Measurements from ENCODE around the gene RBBP8NL.

The RBBP8NL gene

GRCh38 chr20:62458275-62459251 is 31.2 kb upstream of the RBBP8NL start:
- no peaks in the 10 kb centered on the region for H3K36me3 ChIP-seq (ENCODE audit: control insufficient read depth, insufficient read depth, low read length)
- H3K4me3 ChIP-seq (ENCODE audit: low read length): no peak overlapping the region
- H3K9me3 ChIP-seq (ENCODE audit: control insufficient read depth, low read length): no peaks in the 10 kb centered on the region
- no peak overlapping the region for H3K9ac ChIP-seq (ENCODE audit: low read length)
- peaks cover 6% of the 10 kb centered on the region for H3K4me1 ChIP-seq (ENCODE audit: control insufficient read depth, insufficient read depth, low read length)
- peaks cover 16% of the 10 kb centered on the region for H3K27me3 ChIP-seq (ENCODE audit: control insufficient read depth, insufficient read depth, low read length)

- Histone ChIP-seq H3K4me1 (ENCODE audit: control insufficient read depth, insufficient read depth, low read length) (peaks cover 8% of the 10 kb centered on the region), H3K9me3 (ENCODE audit: control insufficient read depth, low read length) (no peaks in the 10 kb centered on the region), H3K4me3 (ENCODE audit: low read length) (no peak overlapping the region), H3K9ac (ENCODE audit: low read length) (no peak overlapping the region), H3K36me3 (ENCODE audit: control insufficient read depth, insufficient read depth, low read length) (no peaks in the 10 kb centered on the region), H3K27me3 (ENCODE audit: control insufficient read depth, insufficient read depth, low read length) (peaks cover 20% of the 10 kb centered on the region)
These were observed 30.5 kb upstream of the RBBP8NL start for GRCh38 chr20:62457831-62458230.

- H3K27me3 ChIP-seq (ENCODE audit: control insufficient read depth, insufficient read depth, low read length): peaks cover 28% of the 10 kb centered on the region
- H3K4me3 ChIP-seq (ENCODE audit: low read length): no peak overlapping the region
- H3K9me3 ChIP-seq (ENCODE audit: control insufficient read depth, low read length): no peaks in the 10 kb centered on the region
- no peaks in the 10 kb centered on the region for H3K36me3 ChIP-seq (ENCODE audit: control insufficient read depth, insufficient read depth, low read length)
- H3K9ac ChIP-seq (ENCODE audit: low read length): no peak overlapping the region
- H3K4me1 ChIP-seq (ENCODE audit: control insufficient read depth, insufficient read depth, low read length): peaks cover 11% of the 10 kb centered on the region
These were observed 29.8 kb upstream of the RBBP8NL start for GRCh38 chr20:62457098-62457497.

GRCh38 chr20:62455929-62456328 is 28.6 kb upstream of the RBBP8NL start:
- no peak overlapping the region for H3K9ac ChIP-seq (ENCODE audit: low read length)
- peaks cover 10% of the 10 kb centered on the region for H3K4me1 ChIP-seq (ENCODE audit: control insufficient read depth, insufficient read depth, low read length)
- no peaks in the 10 kb centered on the region for H3K9me3 ChIP-seq (ENCODE audit: control insufficient read depth, low read length)
- H3K27me3 ChIP-seq (ENCODE audit: control insufficient read depth, insufficient read depth, low read length): peaks cover 30% of the 10 kb centered on the region
- no peak overlapping the region for H3K4me3 ChIP-seq (ENCODE audit: low read length)
- no peaks in the 10 kb centered on the region for H3K36me3 ChIP-seq (ENCODE audit: control insufficient read depth, insufficient read depth, low read length)

GRCh38 chr20:62454904-62455636 is 27.7 kb upstream of the RBBP8NL start:
- no peaks in the 10 kb centered on the region for H3K9me3 ChIP-seq (ENCODE audit: control insufficient read depth, low read length)
- H3K27me3 ChIP-seq (ENCODE audit: control insufficient read depth, insufficient read depth, low read length): peaks cover 34% of the 10 kb centered on the region
- H3K4me1 ChIP-seq (ENCODE audit: control insufficient read depth, insufficient read depth, low read length): peaks cover 5% of the 10 kb centered on the region
- no peak overlapping the region for H3K9ac ChIP-seq (ENCODE audit: low read length)
- no peak overlapping the region for H3K4me3 ChIP-seq (ENCODE audit: low read length)
- no peaks in the 10 kb centered on the region for H3K36me3 ChIP-seq (ENCODE audit: control insufficient read depth, insufficient read depth, low read length)

GRCh38 chr20:62453186-62453808 is 26.0 kb upstream of the RBBP8NL start:
- H3K27me3 ChIP-seq (ENCODE audit: control insufficient read depth, insufficient read depth, low read length): peaks cover 33% of the 10 kb centered on the region
- no peaks in the 10 kb centered on the region for H3K36me3 ChIP-seq (ENCODE audit: control insufficient read depth, insufficient read depth, low read length)
- no peak overlapping the region for H3K4me3 ChIP-seq (ENCODE audit: low read length)
- no peaks in the 10 kb centered on the region for H3K9me3 ChIP-seq (ENCODE audit: control insufficient read depth, low read length)
- no peak overlapping the region for H3K9ac ChIP-seq (ENCODE audit: low read length)
- peaks cover 5% of the 10 kb centered on the region for H3K4me1 ChIP-seq (ENCODE audit: control insufficient read depth, insufficient read depth, low read length)

- H3K4me1 ChIP-seq (ENCODE audit: control insufficient read depth, insufficient read depth, low read length): peaks cover 5% of the 10 kb centered on the region
- H3K4me3 ChIP-seq (ENCODE audit: low read length): no peak overlapping the region
These were observed 25.2 kb upstream of the RBBP8NL start for GRCh38 chr20:62452475-62453095.

GRCh38 chr20:62451970-62452369 is 24.6 kb upstream of the RBBP8NL start:
- Histone ChIP-seq H3K4me1 (ENCODE audit: control insufficient read depth, insufficient read depth, low read length) (peaks cover 5% of the 10 kb centered on the region), H3K9me3 (ENCODE audit: control insufficient read depth, low read length) (no peaks in the 10 kb centered on the region), H3K9ac (ENCODE audit: low read length) (no peak overlapping the region), H3K27me3 (ENCODE audit: control insufficient read depth, insufficient read depth, low read length) (peaks cover 28% of the 10 kb centered on the region), H3K4me3 (ENCODE audit: low read length) (no peak overlapping the region), H3K36me3 (ENCODE audit: control insufficient read depth, insufficient read depth, low read length) (no peaks in the 10 kb centered on the region)

More at GRCh38 chr20:62452475-62453095, 25.2 kb upstream of the RBBP8NL start:
- H3K9ac ChIP-seq (ENCODE audit: low read length): no peak overlapping the region
- peaks cover 32% of the 10 kb centered on the region for H3K27me3 ChIP-seq (ENCODE audit: control insufficient read depth, insufficient read depth, low read length)
- no peaks in the 10 kb centered on the region for H3K9me3 ChIP-seq (ENCODE audit: control insufficient read depth, low read length)
- no peaks in the 10 kb centered on the region for H3K36me3 ChIP-seq (ENCODE audit: control insufficient read depth, insufficient read depth, low read length)

GRCh38 chr20:62451156-62451767 is 23.9 kb upstream of the RBBP8NL start:
- no peaks in the 10 kb centered on the region for H3K9me3 ChIP-seq (ENCODE audit: control insufficient read depth, low read length)
- H3K27me3 ChIP-seq (ENCODE audit: control insufficient read depth, insufficient read depth, low read length): peaks cover 28% of the 10 kb centered on the region

GRCh38 chr20:62449951-62450691 is 22.8 kb upstream of the RBBP8NL start:
- peaks cover 5% of the 10 kb centered on the region for H3K4me1 ChIP-seq (ENCODE audit: control insufficient read depth, insufficient read depth, low read length)
- H3K9me3 ChIP-seq (ENCODE audit: control insufficient read depth, low read length): no peaks in the 10 kb centered on the region
- H3K4me3 ChIP-seq (ENCODE audit: low read length): no peak overlapping the region
- no peak overlapping the region for H3K9ac ChIP-seq (ENCODE audit: low read length)
- H3K36me3 ChIP-seq (ENCODE audit: control insufficient read depth, insufficient read depth, low read length): no peaks in the 10 kb centered on the region
- H3K27me3 ChIP-seq (ENCODE audit: control insufficient read depth, insufficient read depth, low read length): peaks cover 28% of the 10 kb centered on the region

More at GRCh38 chr20:62451156-62451767, 23.9 kb upstream of the RBBP8NL start:
- H3K9ac ChIP-seq (ENCODE audit: low read length): no peak overlapping the region
- peaks cover 5% of the 10 kb centered on the region for H3K4me1 ChIP-seq (ENCODE audit: control insufficient read depth, insufficient read depth, low read length)
- no peaks in the 10 kb centered on the region for H3K36me3 ChIP-seq (ENCODE audit: control insufficient read depth, insufficient read depth, low read length)
- H3K4me3 ChIP-seq (ENCODE audit: low read length): no peak overlapping the region

- Histone ChIP-seq H3K9ac (ENCODE audit: low read length) (no peak overlapping the region), H3K27me3 (ENCODE audit: control insufficient read depth, insufficient read depth, low read length) (peaks cover 23% of the 10 kb centered on the region), H3K36me3 (ENCODE audit: control insufficient read depth, insufficient read depth, low read length) (no peaks in the 10 kb centered on the region), H3K4me3 (ENCODE audit: low read length) (no peak overlapping the region), H3K4me1 (ENCODE audit: control insufficient read depth, insufficient read depth, low read length) (peaks cover 5% of the 10 kb centered on the region), H3K9me3 (ENCODE audit: control insufficient read depth, low read length) (no peaks in the 10 kb centered on the region)
These were observed 21.4 kb upstream of the RBBP8NL start for GRCh38 chr20:62448788-62449187.
